Iris pigment epithelial cell (primary cell): ENCODE data around the gene NOX4.
"Not testable (repeated sequence)": the region's sequence is repeated elsewhere in the genome, so short reads cannot be mapped to it uniquely, and the experiment has no call there.

Experiments used
- DNase-seq: peaks from one replicate; pipeline ENCODE4 v3.0.0-alpha.2; 2011; ENCODE audit warnings: low read depth

NOX4 gene

DNA sequence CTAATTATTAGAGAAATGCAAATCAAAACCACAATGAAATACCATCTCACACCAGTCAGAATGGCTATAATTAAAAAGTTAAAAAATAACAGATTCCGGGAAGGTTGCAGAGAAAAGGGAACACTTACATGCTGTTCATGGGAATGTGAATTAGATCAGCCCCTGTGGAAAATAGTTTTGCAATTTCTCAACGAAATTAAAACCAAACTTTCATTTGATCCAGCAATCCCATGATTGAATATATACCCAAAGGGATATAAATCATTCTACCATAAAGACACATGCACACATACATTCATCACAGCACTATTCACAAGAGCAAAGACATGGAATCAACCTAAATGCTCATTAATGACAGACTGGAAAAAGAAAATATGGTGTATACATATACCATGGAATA is 32.5 kb downstream of the NOX4 start:
- DNase-seq = no peak

DNA sequence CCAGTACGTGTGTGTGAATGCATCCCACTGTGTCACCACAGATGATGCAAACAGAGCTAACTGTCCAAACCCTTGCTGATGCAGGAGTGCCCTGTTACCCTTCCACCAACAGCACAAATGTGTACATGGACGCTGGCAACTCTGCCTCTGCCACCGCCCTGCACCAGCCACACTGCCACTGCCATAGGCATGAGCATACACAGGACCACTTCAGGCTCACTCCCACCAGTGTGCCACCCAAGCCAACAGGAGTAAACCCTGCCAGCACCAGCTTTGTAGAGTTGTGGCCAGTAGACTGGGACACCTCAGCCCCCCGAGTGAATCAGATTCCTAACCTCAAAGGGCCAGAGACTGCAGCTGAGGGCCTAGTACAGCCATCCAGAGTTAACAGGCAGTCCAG is 34.0 kb downstream of the NOX4 start:
- no peak for DNase-seq

DNA sequence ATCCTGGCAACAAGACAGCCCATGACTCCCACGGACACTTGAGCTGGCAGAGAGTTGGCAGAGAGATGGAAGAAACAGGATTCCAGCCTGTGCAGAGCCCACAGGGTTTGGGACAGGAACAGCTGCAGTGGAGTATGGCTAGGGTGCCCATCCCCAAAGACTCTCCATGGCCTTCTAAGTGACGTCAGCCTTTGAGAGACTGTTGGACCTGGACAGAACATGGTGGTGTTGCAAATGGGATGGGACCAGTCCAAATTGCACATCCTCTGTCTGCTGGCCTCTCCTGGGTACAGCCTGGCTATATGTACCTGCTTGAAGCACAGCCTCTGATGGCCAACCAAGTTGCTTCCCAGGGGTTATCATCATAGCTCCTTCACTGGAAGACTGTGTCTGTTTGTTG is 34.5 kb downstream of the NOX4 start:
- no peak for DNase-seq

DNA sequence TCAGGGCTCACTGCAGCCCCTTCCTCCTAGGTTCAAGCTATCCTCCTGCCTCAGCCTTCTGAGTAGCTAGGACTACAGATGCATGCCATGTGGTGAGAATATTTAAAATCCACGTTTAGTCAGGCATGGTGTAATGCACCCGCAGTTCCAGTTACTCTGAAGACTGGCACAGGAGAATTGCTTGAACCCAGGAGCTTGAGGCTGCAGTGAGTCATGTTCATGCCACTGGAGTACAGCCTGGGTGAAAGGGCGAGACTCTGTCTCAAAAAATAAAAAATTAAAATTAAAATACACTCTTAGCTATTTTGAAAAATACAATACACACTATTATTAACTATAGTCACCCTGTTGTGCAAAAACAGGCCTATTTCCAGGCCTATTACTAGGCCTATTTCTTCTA is 38.4 kb downstream of the NOX4 start:
- DNase-seq = no peak

GRCh38 chr11:89447845-89448244 is 43.3 kb downstream of the NOX4 start:
- no peak for DNase-seq

DNA sequence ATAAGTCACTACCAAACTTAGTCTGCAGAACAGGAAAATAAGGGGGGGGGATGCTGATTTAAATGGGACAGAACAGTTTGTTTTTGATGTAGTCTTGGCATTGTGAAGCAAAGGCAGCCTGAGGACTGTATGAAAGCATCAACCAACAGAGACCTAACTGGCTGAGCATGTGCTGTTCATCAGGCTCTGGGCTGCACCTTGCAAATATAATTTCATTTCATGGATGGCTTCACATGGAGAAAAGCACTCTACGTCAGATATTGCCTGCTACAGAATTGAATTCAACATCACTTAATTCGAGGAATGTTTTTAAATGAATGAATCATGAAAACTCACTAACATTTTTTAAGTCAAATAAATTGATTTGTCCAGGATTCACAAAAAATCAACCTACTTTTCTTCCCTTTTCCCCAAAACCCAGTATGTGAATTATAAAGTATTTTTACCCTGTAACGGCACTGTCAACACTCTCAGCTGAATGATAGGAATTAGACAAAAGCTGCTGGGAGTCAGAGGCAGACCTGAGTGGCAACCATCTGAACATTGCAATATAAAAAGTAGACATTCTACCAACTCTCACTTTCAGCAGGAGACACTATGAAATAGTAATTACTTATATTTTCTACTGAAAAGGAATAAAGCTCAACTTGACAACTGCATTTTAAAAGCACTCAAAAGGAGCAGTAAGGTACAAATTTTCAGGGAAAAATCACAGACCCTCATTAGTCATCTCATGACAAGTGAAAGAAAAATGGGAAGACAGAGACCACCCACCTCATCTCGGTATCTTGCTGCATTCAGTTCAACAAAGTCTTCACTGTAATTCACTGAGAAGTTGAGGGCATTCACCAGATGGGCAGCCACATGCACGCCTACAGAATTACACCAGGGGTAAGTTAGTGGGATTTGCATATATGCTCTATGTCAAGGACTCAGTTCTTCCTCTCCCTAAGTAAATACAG is 47.5 kb downstream of the NOX4 start:
- DNase-seq = peak; percentile 29

GRCh38 chr11:89442801-89443200 is 48.4 kb downstream of the NOX4 start:
- DNase-seq = no peak

GRCh38 chr11:89441606-89442005 is 49.6 kb downstream of the NOX4 start:
- no peak for DNase-seq

GRCh38 chr11:89437317-89437716 is 53.9 kb downstream of the NOX4 start:
- DNase-seq = peak; percentile 9

DNA sequence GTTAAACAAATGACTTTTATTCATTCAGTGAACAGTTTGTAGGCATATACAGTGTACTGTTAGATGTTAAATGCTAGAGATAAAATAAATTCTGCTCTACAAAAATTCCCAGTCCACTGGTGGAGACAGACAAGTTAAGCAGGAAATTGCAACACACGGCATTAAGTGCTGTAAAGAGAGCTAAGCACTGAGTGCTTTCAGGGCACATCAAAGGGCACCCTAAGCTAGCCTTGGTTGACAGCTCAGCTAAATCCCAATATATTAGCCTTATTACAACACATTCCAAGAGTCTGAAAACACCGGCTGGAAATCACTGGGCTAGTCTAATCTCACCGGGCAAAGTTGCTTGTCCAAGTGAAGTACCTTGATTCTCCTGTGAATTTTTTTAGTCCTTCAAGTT is 55.1 kb downstream of the NOX4 start:
- peak; percentile 93 for DNase-seq

- no peak for DNase-seq
Measured at GRCh38 chr11:89433278-89433677, 57.9 kb downstream of the NOX4 start.

DNA sequence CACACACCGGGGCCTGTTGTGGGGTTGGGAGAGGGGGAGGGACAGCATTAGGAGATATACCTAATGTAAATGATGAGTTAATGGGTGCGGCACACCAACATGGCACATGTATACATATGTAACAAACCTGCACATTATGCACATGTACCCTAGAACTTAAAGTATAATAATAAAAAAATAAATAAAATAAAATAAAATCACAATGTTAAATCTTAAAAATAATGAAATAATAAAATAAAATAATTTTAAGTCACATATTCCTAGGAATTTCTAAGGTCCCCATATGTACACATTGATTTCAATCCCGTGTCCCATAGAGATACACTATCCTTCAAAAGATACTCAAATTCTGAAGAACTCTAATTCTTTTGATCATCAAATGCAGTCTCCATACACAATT is 59.0 kb downstream of the NOX4 start:
- not testable (repeated sequence) for DNase-seq

DNA sequence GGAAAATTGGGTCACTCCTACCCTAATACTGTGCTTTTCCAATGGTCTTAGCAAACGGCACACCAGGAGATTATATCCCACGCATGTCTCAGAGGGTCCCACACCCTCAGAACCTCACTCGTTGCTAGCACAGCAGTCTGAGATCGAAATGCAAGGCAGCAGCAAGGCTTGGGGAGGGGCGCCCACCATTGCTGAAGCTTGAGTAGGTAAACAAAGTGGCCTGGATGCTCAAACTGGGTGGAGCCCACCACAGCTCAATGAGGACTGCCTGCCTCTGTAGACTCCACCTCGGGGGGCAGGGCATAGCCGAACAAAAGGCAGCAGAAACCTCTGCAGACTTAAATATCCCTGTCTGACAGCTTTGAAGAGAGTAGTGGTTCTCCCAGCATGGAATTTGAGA is 64.7 kb downstream of the NOX4 start:
- not testable (repeated sequence) for DNase-seq

DNA sequence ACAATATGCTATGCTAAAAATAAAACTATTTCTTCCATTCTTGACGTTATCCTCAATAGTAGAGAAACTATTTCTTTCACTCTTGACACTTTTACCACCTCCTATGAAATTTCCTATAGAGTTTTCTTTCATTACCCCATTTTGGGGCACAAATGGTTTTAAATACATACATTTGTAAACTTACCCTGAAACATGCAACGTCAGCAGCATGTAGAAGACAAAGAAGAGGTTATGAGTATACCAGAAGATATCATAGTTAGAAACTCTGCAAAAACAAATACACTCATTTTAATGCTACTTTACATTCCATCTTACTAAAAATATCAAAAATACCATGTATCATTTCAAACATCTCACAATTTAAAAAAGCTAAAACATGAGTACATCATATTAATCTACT is 69.5 kb downstream of the NOX4 start:
- DNase-seq = no peak

- DNase-seq = no peak
Measured at GRCh38 chr11:89420981-89421380, 70.2 kb downstream of the NOX4 start.

DNA sequence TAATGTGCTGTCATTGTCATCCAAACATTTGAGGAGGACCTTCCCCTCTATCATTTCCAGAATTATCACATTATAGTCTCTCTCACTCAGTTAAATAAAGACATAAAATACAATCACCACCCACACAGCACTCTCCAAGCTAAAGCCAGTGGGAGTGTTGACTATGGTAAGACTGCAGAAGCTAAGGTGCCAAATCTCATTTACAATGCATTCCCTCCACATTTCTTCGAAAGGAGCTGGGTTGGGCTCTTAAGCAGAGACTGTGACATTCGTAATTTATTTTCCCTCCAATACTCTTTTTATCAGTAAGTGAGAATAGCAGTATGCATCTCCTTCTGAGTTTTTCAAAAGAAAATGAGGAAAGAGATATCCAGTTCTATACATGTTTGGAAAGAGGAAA is 74.2 kb downstream of the NOX4 start:
- no peak for DNase-seq

DNA sequence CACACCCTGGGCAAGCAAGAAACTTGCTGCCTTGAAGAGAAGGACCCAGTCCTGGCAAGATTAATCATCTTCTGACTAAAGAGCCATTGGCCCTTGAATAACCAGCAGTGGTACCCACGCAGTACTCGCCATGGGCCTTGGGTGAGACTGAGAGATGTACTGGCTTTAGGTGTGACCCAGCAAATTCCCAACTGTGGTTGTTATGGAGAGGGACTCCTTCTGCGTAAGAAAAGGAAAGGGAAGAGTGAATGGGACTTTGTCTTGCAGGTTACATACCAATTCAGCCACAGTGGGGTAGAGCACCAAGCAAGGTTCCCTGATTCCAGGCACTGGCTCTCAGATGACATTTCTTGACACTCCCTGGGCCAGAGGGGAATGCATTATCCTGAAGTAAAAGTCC is 80.1 kb downstream of the NOX4 start:
- DNase-seq = not testable (repeated sequence)

- not testable (repeated sequence) for DNase-seq
Measured at GRCh38 chr11:89410666-89411065, 80.5 kb downstream of the NOX4 start.

DNA sequence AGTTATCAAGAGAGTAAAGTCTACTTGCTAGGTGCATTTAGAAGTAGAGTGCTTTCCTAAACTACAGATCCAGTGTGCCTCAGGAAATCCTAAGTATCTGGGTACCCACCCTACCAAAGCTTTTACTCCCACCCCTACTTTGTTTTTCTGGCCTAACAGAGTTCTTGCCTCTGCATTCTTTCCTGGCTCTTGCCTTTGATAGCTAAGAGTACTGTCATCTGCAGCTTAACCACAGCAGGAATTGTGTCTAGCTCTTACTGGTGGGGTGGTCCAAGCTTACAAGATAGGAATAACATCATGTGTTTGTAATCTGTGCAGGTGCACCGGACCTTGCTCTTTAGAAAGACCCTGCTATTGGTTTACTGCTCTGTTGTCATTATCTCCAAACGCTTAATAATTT is 82.7 kb downstream of the NOX4 start:
- peak; percentile 10 for DNase-seq

DNA sequence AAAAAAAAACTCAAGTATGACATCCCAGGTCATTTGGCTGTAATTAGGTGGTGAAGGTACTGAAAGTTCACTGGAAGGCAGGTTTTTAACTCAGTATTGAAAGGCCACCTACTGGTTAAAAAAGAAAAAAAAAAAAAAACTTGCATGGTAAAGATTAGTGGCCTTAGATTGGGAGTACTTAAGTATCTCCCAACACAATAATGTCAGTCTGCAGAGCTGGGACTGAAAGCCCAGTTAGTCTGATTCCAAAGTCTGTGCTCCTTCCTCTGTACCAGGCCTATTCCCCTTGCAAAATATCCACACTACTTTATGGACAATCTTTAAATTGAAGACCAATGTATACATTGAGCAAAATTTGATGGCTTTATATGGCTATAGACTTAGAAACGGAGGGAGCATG is 85.5 kb downstream of the NOX4 start:
- peak; percentile 17 for DNase-seq

DNA sequence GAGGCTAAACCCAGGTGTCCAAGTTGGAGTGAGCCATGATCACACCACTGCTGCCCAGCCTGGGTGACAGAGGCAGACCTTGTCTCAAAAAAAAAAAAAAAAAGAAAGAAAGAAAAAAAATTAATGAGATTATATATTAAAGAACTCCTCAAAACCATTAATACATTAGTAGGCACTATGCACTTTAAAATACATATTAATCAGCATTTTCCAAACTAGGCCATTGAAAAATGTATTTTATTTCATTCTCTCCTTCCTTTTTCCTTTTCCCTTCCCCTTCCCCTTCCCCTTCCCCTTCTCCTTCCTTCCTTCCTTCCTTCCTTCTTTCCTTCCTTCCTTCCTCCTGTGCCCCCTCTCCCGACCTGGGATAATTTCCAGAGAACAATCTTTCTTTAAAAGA is 99.5 kb downstream of the NOX4 start:
- DNase-seq = not testable (repeated sequence)

- not testable (repeated sequence) for DNase-seq
Measured at GRCh38 chr11:89387501-89387900, 103.7 kb downstream of the NOX4 start.

DNA sequence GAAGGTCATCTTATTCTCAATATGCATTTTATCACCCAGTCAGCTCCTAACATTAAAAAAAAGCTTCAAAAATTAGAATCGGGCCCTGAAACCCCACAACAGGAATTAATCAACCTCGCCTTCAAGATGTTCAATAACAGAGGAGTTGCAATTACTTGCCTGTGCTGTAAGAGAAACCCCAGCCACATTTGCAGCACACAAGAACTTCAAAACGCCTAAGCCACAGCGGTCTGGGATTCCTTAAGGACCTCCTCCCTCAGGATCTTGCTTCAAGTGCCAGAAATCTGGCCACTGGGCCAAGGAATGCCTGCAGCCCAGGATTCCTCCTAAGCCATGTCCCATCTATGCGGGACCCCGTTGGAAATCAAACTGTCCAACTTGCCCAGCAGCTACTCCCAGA is 108.2 kb downstream of the NOX4 start:
- DNase-seq = not testable (repeated sequence)

DNA sequence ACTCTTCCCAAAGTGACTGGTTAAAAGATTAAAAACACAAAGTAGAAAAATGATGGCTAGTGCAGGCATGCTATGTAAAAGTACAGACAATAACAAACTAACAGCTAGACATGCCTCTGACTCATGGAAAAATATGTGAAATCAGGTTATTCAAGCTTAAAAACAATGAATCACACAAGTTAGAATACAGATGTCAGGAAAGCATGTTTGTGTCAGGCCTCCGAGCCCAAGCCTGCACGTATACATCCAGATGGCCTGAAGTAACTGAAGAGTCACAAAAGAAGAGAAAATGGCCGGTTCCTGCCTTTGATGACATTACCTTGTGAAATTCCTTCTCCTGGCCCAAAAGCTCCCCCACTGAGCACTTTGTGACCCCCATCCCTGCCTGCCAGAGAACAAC is 110.1 kb downstream of the NOX4 start:
- peak; percentile 98 for DNase-seq
